Choroid plexus epithelial cell (primary cell): ENCODE results near the gene SLC1A3.

Experiments used
- DNase-seq: peaks from one replicate; pipeline ENCODE4 v3.0.0-alpha.2; 2010; ENCODE audit warnings: low read depth
- H3K4me3 ChIP-seq: 2 replicates; pipeline ENCODE4 v1.5.1; 2011; ENCODE audit warnings: low read depth, mild to moderate bottlenecking, control low read depth, low read length, moderate library complexity
- TF ChIP-seq, protein P1 (sequence below): conservative IDR thresholded peaks from 2 replicates; pipeline ENCODE4 v1.5.1; 2011; ENCODE audit warnings: low read depth, mild to moderate bottlenecking, control low read depth, inconsistent platforms, low read length, moderate library complexity

SLC1A3 gene

DNA sequence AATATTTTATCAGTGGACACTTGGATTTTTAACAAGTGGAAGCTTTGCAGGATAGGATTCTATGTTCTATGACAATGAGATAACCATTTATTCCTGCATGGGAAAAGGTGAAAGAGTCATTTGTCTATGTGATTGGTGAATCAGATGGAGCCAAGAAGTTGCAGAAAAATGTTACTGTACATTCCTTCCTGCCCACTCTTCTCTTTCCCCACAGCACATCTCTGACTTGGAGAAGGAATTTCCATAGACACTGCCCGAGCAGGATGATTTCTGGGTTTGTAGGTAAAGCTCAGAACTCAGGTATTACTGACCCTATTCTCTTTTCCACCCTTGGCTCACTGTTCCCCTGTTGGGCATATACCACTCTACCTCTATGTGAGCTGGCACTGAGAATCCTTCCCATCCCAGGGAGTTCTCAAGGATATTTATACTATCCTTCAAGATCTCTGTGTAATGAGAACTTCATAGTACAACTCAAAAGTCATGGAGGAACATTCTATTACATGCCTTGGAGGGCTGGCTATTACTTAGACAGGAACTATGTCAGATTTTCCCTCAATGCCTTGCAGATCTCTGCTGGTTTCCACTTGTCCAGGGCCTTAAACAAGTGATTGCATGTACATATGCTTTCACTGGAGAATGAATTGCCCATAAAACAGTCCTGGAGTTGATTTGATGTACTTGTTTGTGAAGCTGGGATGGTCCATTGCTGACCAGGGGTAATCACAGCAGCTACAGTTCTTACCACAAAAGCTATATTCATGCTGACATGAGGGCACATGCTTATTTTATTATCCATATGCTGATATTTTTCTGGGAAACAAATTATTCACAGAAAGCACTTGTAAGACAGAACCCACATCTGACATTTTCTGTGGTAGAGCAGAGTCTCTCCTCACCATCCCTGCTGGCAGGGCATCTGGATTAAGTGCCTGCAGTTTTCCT lies 24.1 kb downstream of the SLC1A3 start:
- no peak overlapping the region for H3K4me3 ChIP-seq
- DNase-seq: peak; percentile 20
- TF ChIP-seq, protein P1, sequence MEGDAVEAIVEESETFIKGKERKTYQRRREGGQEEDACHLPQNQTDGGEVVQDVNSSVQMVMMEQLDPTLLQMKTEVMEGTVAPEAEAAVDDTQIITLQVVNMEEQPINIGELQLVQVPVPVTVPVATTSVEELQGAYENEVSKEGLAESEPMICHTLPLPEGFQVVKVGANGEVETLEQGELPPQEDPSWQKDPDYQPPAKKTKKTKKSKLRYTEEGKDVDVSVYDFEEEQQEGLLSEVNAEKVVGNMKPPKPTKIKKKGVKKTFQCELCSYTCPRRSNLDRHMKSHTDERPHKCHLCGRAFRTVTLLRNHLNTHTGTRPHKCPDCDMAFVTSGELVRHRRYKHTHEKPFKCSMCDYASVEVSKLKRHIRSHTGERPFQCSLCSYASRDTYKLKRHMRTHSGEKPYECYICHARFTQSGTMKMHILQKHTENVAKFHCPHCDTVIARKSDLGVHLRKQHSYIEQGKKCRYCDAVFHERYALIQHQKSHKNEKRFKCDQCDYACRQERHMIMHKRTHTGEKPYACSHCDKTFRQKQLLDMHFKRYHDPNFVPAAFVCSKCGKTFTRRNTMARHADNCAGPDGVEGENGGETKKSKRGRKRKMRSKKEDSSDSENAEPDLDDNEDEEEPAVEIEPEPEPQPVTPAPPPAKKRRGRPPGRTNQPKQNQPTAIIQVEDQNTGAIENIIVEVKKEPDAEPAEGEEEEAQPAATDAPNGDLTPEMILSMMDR: no peak

DNA sequence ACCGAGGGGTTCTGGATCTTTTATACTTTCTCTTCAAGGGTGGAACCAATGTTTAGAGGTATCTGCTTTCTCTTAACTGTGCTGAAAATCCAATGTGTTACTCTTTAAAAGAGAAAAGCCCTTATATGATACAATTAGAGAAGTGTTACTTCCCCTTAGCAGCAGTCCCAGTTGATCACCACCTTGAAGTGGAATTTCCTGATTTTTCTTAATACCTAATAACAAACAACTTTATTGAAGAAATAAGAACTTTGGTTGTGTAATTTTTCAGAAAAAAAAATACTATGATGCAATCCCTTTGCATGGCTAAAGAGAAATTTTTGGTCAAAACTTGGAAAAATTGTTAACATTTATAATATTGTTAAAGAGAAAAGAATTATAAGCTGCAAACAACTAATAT lies 24.7 kb downstream of the SLC1A3 start:
- TF ChIP-seq, protein P1: no peak
- H3K4me3 ChIP-seq: no peak overlapping the region
- DNase-seq: no peak

DNA sequence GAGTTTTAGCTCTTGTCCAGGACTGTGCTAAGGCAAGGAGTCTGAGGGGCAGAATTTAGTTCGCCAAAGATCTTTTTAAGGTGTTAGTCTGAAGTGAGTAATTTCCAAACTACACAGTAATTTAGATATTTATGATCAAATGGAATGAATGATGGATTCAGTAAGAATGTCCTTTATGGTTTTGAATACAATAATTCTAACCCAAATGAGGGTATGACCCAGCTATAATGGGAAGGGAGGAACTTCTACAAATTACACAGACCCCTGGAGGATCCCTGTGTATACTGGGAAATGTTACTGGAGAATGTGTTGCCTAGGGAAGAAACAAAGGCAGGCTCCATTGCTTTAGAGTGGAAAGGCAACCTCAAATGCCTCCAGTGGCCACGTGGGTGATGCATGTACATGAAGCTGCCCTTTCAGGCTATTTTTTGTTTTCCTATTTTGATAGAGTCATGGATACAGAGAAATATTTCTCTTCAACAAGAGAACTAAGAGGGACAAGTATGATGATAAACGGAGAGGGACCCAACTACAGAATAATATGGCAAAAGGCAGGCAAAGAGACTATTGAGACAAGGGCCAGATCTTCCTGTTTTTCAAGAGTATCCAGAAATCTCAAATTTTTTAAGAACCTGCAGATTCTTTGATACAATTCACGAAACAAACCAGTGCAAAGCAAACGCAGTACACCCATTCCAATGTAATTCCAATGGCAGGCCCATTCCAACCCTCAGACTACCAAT lies 25.4 kb downstream of the SLC1A3 start:
- TF ChIP-seq, protein P1: no peak
- H3K4me3 ChIP-seq: no peak overlapping the region
- no peak for DNase-seq

DNA sequence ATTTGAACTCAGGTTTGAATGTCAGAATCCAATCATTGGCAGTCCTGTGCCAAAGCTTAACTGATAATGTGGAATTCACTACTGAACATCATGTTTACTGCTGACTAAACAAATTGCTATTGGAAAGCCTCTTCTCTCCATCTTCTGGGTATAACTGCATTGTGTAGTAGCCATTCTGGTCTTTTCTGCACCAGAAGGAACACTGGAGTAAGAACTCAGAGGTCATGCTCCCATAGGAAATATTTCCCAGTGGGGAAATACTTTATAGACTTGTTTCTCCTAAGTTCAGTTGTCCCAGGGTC lies 25.9 kb downstream of the SLC1A3 start:
- no peak for DNase-seq
- TF ChIP-seq, protein P1: no peak
- H3K4me3 ChIP-seq: no peak overlapping the region

DNA sequence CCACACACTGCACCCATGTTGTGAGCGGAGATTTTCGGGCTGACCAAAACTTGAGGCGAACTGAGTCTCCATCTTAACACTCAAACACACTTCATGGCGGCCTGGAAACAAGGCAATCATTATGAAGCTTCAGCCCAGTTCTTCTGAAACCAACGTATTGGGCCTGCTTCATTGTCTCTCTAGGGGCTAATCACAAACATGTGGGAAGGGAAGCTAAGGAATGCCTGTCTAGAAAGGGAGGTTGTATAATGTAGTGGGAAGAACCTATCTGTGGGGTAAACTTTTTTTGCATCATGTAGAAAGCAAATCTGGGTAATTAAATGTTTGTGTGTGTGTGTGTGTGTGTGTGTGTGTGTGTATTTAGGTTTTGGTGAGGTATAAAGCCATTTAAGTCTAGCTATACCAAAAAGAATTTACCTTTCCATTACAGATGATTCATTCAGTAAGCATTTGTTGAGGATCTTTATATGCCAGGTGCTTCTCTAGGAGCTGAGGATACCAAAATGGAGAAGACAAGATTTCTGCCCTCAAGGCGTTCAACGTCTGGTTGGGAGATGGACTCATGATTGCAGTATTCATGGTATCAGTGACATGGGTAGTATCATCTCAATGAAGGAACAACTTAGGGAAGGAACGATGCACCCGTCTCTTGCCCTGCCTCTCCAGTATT lies 29.4 kb downstream of the SLC1A3 start:
- no peak for DNase-seq
- TF ChIP-seq, protein P1: no peak
- H3K4me3 ChIP-seq: no peak overlapping the region

DNA sequence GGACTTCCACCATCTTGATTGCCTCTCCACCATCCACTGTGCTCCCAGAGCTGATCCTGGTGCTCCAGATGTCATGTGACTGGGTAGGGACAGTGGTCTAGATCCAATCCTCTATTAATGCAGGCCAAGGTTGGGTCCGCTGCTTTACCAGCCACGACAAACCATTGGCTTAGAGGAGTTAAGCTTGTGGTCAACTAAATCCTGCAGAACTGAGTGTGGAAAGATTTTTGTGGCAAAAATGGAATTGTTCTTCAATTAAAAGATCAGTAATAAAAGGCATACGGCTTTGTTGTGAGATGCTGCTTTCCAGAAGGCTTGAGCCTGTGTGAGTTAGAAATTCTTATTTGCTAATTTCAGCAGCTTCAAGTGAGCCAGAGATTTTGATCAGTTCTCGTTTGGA lies 30.7 kb downstream of the SLC1A3 start:
- DNase-seq: no peak
- TF ChIP-seq, protein P1: no peak

More for the DNA sequence above, 30.7 kb downstream of the SLC1A3 start:
- H3K4me3 ChIP-seq: no peak overlapping the region
